Muscle layer of duodenum (tissue), 2 donors: Measurements from ENCODE around the gene MDH1.
"Not testable (repeated sequence)": the region's sequence is repeated elsewhere in the genome, so short reads cannot be mapped to it uniquely, and the experiment has no call there.

Source experiments
- H3K27ac ChIP-seq: one replicate; pipeline ENCODE4 v1.7.0; 2013; ENCODE audit warnings: mild to moderate bottlenecking, low read length
- H3K27me3 ChIP-seq: one replicate; pipeline ENCODE4 v1.7.0; 2013; ENCODE audit warnings: low read depth, mild to moderate bottlenecking, control low read depth, low read length
- H3K36me3 ChIP-seq, 2 donors: one replicate each; pipeline ENCODE4 v1.7.0; 2013; ENCODE audit warnings: low read length in 2 of 2, control low read depth in 1 of 2, mild to moderate bottlenecking in 1 of 2; ENCODE audit not compliant: insufficient read depth in 2 of 2, control insufficient read depth in 1 of 2
- H3K4me1 ChIP-seq, 2 donors: one replicate each; pipeline ENCODE4 v1.7.0; 2013; ENCODE audit warnings: low read length in 2 of 2, mild to moderate bottlenecking in 2 of 2, control low read depth in 1 of 2, moderate library complexity in 1 of 2; ENCODE audit not compliant: insufficient read depth in 2 of 2, control insufficient read depth in 1 of 2
- H3K4me3 ChIP-seq, 2 donors: one replicate each; pipeline ENCODE4 v1.7.0; 2013; ENCODE audit warnings: low read length in 2 of 2, low read depth in 1 of 2, mild to moderate bottlenecking in 1 of 2
- H3K9me3 ChIP-seq, 2 donors: one replicate each; pipeline ENCODE4 v1.7.0; 2013; ENCODE audit warnings: low read length in 2 of 2, control low read depth in 1 of 2, mild to moderate bottlenecking in 1 of 2; ENCODE audit not compliant: control insufficient read depth in 1 of 2
- donor health status: healthy.

The MDH1 gene

DNA sequence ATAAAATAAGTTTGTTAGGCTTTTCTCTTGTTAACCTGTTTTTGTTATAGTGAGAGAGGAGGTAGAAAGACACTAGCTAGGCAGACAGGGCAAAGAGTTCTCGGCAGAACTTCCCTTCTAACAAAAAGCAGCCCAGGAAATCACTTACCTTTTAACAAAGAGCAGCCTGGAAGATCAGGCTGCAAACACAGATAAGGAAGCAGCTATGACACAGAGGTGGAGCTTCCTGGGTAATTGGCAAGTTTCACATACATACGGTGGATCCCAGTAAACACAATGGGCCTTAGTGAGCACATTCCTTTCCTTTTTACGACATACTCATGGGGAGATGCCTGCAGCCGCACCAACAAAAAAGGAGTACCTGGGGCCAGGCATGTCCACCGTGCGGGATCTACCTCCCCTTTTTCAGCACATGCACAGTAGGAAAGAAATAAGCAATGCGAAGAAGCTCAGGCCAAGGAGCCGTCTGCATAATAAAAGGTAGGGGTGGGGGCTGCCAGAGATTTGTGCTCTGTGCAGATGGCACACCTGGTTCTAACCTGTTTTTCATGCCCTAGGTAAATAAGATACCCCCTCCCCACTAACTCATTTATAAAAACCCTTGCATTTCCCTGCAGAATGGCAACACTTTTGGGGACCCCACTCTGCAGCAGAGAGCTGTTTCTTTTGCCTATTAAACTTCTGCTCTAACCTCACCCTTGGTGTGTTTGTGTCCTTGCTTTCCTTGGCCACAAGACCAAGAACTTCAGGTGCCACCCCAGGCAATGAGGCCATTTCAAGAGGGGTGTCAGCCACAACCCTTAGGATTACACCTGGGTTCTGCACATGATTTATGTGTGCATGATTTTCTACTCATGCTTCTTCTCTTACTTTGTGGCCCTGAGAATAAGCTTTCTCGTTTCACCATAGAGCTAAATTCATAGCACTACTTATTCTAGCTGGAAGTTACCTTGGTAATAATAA lies 26.5 kb downstream of the MDH1 start:
- no peak overlapping the region for H3K4me3 ChIP-seq
- H3K27me3 ChIP-seq = no peaks in the 10 kb centered on the region
- no peak overlapping the region for H3K27ac ChIP-seq
- no peaks in the 10 kb centered on the region for H3K4me1 ChIP-seq
- no peaks in the 10 kb centered on the region for H3K9me3 ChIP-seq
- no peaks in the 10 kb centered on the region for H3K36me3 ChIP-seq

GRCh38 chr2:63617366-63617765 lies 28.6 kb downstream of the MDH1 start:
- Histone ChIP-seq H3K27me3 (no peaks in the 10 kb centered on the region), H3K4me1 (no peaks in the 10 kb centered on the region), H3K27ac (no peak overlapping the region), H3K36me3 (no peaks in the 10 kb centered on the region), H3K4me3 (no peak overlapping the region), H3K9me3 (no peaks in the 10 kb centered on the region)

GRCh38 chr2:63619328-63619727 lies 30.6 kb downstream of the MDH1 start:
- no peaks in the 10 kb centered on the region for H3K9me3 ChIP-seq
- H3K27me3 ChIP-seq = no peaks in the 10 kb centered on the region
- H3K4me3 ChIP-seq = no peak overlapping the region
- H3K27ac ChIP-seq = no peak overlapping the region
- H3K4me1 ChIP-seq = no peaks in the 10 kb centered on the region
- H3K36me3 ChIP-seq = no peaks in the 10 kb centered on the region

DNA sequence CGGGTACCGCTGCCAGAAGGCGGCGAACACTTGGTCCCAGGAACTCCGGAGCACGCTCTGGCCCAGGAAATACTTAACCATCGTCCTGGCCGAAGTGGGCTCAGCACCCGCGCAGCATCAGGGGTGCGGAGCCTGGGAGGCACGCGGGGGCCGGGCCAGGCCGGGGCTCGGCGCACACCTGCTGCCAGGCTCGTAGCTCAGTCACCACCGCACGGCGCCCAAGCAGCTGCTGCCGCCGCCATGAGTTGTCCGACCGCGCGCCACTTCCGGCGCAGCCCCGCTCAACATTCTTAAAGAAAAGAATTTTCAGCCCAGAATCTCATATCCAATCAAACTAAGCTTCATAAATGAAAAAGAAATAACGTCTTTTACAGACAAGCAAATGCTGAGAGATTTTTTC lies 34.0 kb downstream of the MDH1 start:
- no peaks in the 10 kb centered on the region for H3K27me3 ChIP-seq
- no peaks in the 10 kb centered on the region for H3K4me1 ChIP-seq
- no peaks in the 10 kb centered on the region for H3K36me3 ChIP-seq
- H3K4me3 ChIP-seq = no peak overlapping the region
- H3K9me3 ChIP-seq = no peaks in the 10 kb centered on the region
- no peak overlapping the region for H3K27ac ChIP-seq

DNA sequence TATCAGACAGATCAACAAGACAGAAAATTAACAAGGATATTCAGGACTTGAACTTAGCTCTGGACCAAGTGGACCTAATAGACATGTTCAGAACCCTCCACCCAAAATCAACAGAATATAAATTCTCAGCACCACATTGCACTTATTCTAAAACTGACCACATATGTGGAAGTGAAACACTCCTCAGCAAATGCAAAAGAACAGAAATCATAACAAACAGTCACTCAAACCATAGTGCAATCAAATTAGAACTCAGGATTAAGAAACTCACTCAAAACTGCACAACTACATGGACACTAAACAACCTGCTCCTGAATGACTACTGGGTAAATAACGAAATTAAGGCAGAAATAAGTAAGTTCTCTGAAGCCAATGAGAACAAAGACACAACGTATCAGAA lies 35.0 kb downstream of the MDH1 start:
- not testable (repeated sequence) for H3K27me3 ChIP-seq, H3K36me3 ChIP-seq, H3K4me3 ChIP-seq, H3K27ac ChIP-seq, H3K9me3 ChIP-seq, H3K4me1 ChIP-seq

- Histone ChIP-seq H3K27ac (no peak overlapping the region), H3K4me1 (no peaks in the 10 kb centered on the region), H3K36me3 (no peaks in the 10 kb centered on the region), H3K27me3 (no peaks in the 10 kb centered on the region), H3K9me3 (peaks cover 7 to 17% of the 10 kb centered on the region in 2 donors), H3K4me3 (no peak overlapping the region)
These were observed 39.1 kb downstream of the MDH1 start for GRCh38 chr2:63627866-63628265.

DNA sequence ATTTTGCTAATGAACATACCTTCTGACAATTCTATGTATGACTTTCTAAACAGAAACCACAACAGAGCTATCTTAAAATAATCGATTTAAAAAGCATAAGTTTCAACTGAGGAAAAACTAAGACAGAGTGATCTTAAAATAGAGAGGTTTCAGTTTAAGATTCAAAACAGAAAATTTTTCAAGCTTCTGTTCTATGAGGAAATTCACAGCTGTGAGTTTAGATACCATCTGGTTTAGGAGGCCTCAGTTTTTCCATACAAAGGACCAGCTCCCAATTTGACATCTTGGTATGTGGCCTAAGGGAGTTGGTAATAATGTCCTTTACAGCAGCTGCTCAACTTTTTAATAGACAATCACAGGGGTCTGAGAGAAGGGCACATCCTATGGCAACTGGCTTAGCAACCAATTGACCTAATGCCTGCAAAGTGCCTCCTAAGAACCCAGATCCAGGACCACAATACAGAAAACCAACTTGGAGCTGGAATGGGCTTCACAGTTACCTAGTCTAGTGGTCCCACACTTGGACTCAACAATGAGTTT lies 39.7 kb downstream of the MDH1 start:
- Histone ChIP-seq H3K4me1 (no peaks in the 10 kb centered on the region), H3K27me3 (no peaks in the 10 kb centered on the region), H3K9me3 (peaks cover 7 to 19% of the 10 kb centered on the region in 2 donors), H3K36me3 (no peaks in the 10 kb centered on the region), H3K27ac (no peak overlapping the region), H3K4me3 (no peak overlapping the region)

GRCh38 chr2:63631501-63631900 lies 42.7 kb downstream of the MDH1 start:
- Histone ChIP-seq H3K4me1 (no peaks in the 10 kb centered on the region), H3K9me3 (peaks cover 7 to 29% of the 10 kb centered on the region in 2 donors), H3K27me3 (no peaks in the 10 kb centered on the region), H3K36me3 (no peaks in the 10 kb centered on the region), H3K27ac (no peak overlapping the region), H3K4me3 (no peak overlapping the region)

DNA sequence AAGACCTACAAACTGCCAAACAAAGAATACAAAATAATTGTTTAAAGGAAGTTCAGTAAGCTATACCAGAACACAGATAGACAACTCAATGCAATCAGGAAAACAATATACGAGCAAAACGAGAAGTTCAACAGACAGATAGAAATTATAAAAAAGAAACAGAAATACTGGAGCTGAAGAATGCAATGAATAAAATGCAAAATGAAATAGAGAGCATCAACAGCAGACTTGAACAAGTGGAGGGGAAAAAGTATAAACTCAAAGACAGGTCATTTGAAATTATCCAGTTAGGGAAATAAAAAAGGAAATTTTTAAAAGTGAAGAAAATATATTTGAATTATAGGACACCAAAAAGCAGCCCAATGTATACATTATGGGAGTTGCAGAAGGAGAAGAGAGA lies 43.6 kb downstream of the MDH1 start:
- H3K36me3 ChIP-seq = no peaks in the 10 kb centered on the region
- H3K27ac ChIP-seq = no peak overlapping the region
- H3K4me1 ChIP-seq = no peaks in the 10 kb centered on the region
- no peak overlapping the region for H3K4me3 ChIP-seq
- no peaks in the 10 kb centered on the region for H3K27me3 ChIP-seq
- peaks cover 7 to 30% of the 10 kb centered on the region in 2 donors for H3K9me3 ChIP-seq

DNA sequence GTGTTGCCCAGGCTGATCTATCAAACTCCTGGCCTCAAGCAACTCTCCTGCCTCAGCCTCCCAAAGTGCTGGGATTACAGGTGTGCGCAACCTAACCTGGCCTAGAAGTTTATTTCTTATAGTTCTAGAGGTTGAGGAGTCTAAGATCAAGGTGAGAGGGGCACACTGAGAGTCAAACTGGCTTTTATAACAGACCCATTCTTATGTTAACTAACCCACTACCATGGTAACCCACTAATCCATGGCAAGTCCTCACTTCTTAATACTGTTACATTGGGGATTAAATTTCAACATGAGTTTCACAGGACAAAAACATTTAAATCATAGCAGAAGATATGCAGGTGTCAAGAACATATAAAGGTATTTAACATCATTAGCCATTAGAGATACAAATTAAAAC lies 50.6 kb downstream of the MDH1 start:
- H3K9me3 ChIP-seq = peaks cover 0 to 11% of the 10 kb centered on the region in 2 donors
- H3K4me3 ChIP-seq = no peak overlapping the region
- no peaks in the 10 kb centered on the region for H3K27me3 ChIP-seq
- no peaks in the 10 kb centered on the region for H3K36me3 ChIP-seq
- no peak overlapping the region for H3K27ac ChIP-seq
- no peaks in the 10 kb centered on the region for H3K4me1 ChIP-seq

DNA sequence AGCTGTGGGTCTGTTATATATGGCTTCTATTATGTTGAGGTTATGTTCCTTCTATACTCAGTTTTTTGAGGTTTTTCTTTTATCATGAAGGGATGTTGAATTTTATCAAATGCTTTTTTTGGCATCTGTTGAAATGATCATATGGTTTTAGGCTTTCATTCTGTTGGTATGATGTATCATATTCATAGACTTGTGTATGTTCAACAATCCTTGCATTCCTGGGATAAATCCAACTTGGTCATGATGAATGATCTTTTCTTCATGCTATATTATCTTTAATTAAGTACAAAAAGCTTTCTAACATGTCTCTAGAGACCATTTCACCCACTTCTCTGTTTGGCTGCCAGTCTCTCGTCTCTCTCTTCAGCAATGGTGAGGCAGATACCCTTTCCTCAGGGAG lies 54.2 kb downstream of the MDH1 start:
- H3K27me3 ChIP-seq = no peaks in the 10 kb centered on the region
- H3K4me1 ChIP-seq = no peaks in the 10 kb centered on the region
- H3K27ac ChIP-seq = no peak overlapping the region
- H3K4me3 ChIP-seq = no peak overlapping the region
- no peaks in the 10 kb centered on the region for H3K36me3 ChIP-seq
- peaks cover 0 to 2% of the 10 kb centered on the region in 2 donors for H3K9me3 ChIP-seq
